Liver (tissue), 2 donors: ENCODE data around the gene PHF12.

ENCODE experiments used
- CTCF ChIP-seq: fragments of 150-350 bp; IDR thresholded peaks from 2 replicates; pipeline ENCODE4 v1.5.1; 2017; ENCODE audit warnings: improper control_type of control experiment, low read depth, low read length; ENCODE audit not compliant: missing input control
- MAX ChIP-seq: IDR thresholded peaks from 2 replicates; pipeline ENCODE4 v1.6.1; 2016; ENCODE audit warnings: antibody characterized with exemption
- donor health status: healthy.

- TF ChIP-seq CTCF (no peak), MAX (no peak)
Measured at GRCh38 chr17:28867276-28867675, 84.0 kb downstream of the PHF12 start.
